ENCODE results near the gene RUNX1. TPM values are rescaled to one million over a fixed set of nuclear protein-coding genes. Genes with fewer than 3 reads are reported as not detected.
"Not testable (repeated sequence)": the region's sequence is repeated elsewhere in the genome, so short reads cannot be mapped to it uniquely, and the experiment has no call there.

The RUNX1 gene
- total RNA-seq, 1 donor from 2014 or later, result 4.4 TPM

DNA sequence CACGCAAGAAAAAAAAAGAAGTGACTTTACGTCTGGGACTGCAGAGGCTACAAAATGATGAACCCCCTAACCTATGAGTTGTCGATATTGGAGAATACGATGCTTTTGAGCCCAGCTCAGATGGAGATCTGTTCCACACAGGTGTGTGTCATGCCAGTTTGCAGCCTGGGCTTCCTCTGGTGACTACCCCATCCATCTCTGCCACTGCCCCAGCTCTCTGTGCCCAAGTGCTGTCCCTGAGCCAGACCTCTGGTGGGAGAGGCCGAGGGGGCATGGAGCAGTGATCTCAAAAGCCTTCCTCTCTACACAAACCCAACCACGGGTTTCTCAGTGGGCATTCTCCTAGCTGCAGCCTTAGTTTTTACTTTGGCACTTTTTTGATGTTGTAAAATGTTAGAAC, 239.3 kb downstream of the RUNX1 start:
- DNase-seq (ENCODE audit: low read depth, low spot score), result no peak

DNA sequence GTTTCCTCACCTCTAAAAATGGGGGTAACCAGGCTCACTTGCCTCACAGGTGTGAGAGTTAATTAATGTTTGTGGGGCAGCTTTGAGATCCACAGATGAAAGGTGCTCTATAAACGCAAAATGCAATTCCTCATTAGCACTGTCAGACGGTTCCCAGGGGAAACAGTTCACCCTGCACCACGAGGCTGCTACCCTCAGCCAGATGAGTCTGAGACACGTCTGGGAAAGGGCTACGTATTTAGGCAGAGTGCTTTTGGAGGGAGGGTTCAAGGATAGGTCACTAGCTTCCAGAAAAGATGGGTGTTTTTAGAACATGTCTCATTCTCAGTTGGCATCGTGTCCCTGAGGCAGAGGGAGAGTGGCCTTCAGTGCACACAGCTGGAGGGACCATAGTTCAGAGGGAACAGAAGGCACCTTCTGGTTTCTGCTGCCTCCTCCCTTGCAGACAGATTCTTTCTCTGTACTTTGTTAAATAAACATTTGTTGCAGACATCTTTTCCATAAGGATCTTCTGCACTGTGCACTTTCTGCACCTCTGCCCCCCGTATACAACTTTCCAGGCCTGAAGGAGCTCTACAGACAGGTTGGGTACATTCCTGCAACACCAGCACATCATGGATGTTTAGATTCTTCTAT, 240.4 kb downstream of the RUNX1 start:
- no peak for DNase-seq (ENCODE audit: low read depth, low spot score)

DNA sequence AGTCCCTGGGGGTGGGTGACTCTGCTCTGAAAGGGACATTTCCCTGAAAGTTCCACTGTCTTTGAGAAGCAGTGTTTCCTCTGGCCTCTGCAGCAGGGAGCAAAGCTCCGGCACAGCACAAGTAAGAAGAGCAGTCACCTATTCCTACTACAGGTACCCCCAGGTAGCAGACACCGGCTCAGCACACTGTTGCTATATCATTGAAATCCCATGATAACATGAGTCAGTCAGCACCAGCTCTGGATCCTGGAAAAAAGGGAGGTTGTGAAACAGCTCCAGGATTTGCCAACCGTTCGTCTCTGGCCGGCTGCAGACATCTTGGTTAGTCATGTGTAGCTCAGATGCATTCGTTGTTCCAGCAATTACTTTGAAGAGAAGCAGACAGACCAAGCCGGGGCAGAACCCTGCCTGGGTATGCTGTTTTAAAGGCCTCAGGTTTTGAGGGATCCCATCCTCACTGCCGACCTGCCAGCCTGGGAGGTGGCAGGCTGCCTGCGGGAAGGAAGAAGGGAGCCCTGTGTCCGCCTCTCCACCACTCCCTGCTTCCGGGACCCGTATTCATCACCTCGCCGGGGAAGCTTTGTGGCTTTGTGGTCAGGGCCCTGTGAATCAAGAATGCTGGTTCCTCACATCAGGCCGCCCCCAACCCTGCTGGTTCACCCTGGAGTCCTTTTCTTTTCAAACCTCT, 241.1 kb downstream of the RUNX1 start:
- peak; percentile 41 for DNase-seq (ENCODE audit: low read depth, low spot score)

DNA sequence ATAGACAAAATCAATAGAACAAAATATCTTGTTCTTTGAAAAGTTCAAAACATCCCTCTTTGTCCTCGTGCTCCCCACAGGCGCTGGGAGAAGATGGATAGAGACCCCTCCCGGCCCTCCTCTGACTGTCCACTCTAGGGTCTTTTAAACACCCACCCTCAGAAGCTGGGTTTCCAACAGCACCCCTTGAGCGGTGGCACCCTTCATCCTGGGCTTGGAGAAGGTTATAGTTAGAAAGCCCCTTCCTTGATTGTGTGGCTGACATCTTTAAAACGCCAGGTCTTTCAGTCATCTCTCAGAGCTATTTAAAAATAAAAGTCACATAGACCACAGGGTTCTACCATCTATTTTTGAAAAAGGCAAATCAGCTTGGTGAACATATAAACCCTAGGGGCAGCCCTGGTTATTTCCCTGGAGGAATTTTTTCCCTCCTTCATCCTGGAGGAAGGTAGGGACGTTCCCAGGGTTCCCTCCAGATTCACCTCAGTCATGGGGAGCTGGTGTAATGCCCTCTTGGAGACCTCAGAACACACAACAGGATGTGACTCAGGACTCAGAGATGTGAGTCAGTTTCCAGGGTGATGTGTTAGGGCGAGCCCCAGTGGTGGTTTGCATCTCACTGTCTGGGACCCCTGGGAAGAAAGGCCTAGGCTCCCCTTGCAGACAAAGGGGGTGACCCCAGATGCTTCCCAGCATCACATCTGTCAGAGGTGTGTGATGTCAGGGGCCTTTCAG, 241.8 kb downstream of the RUNX1 start:
- DNase-seq (ENCODE audit: low read depth, low spot score), result peak; percentile 93

DNA sequence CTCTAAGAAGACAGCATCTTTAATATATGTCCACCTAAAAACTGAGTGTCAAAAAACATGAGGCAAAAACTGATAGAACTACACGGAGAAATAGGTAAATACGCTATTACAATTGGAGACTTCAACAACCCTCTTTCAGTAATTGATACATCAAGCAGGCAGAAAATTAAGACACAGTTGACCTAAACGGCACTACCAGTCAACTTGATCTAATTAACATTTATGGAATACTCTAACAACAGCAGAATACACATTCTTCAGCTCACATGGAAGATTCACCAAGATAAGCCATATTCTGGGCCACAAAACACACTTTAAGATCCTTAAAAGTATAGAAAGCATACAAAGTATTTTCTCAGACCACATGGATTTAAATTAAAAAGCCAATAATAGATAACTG, 242.7 kb downstream of the RUNX1 start:
- DNase-seq (ENCODE audit: low read depth, low spot score), result no peak

DNA sequence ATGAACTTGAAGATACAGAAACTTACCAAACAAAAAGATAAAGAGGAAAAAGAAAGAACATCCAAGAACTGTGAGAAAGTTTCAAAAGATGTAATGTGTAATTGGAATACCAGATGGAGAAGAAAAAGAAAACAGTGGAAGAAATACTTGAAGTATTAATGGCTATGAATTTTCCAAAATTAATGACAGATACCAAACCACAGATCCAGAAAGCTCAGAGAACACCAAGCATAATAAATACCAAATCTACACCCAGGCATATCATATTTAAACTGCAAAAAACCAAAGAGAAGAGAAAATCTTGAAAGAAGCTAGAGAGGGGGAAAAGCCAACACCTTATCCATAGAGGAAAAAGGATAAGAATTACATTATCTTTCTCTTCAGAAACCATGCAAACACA, 243.9 kb downstream of the RUNX1 start:
- no peak for DNase-seq (ENCODE audit: low read depth, low spot score)

DNA sequence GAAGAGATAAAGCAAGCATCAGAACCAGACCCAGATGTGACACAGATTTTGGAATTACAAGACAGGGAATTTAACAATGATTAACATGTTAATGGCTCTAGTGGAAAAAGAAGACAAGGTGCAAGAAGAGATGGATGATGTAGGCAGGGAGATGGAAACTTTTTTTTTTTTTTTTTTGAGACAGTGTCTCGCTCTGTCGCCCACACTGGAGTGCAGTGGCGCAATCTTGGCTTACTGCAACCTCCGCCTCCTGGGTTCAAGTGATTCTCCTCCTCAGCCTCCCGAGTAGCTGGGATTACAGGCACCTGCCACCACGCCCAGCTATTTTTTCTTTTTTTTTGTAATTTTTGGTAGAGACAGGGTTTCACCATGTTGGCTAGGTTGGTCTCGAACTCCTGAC, 244.5 kb downstream of the RUNX1 start:
- DNase-seq (ENCODE audit: low read depth, low spot score), result not testable (repeated sequence)

DNA sequence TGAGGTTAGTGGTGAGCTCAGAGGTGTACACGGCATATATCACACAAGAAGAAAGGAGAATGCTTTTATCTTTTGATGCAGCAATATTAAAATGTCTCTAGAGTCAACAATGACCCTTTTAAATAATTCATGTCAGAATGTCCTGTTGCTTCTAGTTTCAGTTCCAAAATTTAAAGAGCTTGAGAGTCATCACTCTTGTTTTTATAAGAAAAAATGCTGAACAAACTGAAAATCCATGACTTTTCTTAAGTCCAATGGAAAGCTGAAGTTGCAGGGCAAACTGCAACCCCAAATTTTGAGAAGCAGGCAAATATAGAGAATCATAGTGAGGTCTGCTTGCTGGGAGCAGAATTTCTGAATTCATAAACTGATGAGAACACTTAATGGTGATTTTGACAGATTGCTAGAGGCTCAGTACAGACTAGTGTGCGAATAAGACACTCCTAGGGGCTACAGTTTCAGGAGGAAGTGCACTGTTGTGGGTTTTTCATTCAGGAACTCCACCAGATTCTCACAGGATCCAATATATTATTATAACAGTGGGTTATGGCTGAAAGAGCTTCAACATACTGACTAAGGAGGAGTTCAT, 245.2 kb downstream of the RUNX1 start:
- no peak for DNase-seq (ENCODE audit: low read depth, low spot score)

DNA sequence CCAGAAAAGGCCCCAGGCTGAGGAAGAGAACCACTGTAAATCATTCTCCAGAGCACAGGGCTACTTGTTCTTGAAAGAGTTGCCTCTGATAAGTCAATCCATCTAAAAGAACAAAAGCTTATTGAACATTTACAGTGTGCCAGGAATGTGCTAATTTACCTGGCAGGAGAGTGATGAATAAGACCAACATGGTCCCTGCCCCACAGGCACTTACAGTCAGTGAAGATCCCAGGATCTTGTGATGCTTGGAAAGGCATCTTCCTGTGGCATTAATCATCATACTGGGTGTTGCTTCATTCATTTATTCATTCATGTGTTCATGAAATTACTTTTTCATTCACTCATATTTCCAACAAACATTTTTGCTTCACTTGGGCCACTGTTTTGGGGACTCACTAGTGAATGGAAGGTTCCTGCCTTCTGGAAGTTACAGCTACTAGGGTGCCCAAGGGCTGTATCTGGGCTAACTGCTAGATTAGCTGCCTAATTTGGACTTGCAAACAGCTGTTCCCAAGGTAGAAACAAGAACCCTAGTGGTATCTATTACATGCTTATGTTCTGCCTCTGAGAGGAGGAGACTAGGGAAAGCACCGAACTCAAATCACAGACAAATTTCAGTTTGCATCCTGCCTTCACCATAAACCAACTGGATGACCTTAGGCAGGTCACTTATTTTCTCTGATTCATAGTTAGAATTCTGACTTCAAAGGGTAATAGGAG, 246.8 kb downstream of the RUNX1 start:
- DNase-seq (ENCODE audit: low read depth, low spot score), result no peak

DNA sequence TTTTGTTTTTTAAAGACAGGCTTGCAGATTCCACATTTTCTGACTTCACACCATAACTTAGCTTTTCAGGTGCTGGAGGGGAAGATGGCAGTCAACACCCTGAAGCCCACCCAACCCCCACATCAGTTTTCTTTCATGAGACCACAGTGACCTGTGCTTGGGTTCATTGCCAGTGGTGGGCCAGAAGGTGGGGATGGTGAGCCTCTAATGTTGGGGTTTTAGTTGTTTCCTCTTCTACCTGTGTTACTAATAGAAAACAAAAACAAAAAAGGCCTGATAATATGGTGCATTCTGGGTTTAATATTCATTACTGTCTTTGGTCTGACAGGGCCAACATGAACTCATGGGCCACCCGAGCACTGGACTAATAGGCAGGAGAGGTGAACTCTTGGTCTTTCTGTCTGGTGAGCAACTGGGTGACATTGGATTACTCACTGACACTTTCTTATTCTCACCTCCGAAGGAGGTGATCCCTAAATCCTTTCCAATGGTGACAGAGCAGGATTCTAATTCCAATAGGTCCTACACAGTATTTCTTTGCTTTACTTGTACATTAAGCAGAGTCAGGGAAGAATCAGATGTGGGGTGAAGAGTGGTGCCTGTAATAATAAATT, 247.5 kb downstream of the RUNX1 start:
- no peak for DNase-seq (ENCODE audit: low read depth, low spot score)

DNA sequence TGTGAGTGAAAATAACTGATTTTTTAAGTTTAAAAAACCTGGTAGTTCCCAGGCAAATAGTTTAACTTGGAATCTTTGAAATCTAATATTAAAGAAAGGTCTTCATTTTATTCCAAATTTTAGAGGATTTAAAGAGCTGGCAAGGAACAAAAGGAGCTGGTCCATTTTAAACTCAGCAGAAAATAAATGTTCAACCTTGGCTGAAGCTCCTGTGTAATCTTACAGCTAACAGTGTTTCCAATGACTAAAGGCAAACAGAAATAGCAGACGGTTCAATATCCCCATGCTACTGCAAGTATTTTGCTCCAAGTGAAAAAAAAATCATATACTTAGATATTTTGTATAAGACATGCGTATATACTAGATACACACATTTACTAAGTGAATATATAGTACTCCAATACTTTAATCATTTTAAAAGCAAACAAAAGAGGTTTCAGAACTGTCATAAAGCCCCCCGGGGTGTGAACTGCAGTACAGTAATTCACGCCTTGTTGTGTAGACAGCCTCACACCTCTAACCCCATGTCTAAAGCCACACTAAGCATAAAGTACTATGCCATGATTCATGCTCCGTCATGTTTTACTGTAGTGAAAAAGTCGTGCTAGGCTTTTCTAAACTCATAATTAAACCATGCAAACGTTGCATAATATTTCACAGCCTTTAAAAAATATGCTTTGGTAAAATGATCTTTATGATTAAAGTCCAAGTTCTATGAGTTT, 248.1 kb downstream of the RUNX1 start:
- no peak for DNase-seq (ENCODE audit: low read depth, low spot score)

DNA sequence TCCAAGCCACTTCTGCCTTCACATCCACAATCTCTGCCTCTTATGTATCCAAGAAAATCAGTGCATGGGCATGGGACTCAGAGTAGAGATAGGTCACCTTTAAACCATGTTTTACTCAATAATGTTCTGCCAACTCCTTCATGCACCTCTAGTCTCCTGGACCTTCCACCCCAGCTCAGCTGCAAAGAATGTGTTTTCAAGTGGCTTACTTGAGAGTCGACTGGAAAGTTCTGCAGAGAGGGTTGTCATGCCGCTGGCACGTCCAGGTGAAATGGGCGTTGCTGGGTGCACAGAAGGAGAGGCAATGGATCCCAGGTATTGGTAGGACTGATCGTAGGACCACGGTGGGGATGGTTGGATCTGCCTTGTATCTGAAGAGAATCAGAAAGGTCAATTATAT, 250.0 kb downstream of the RUNX1 start:
- no peak for DNase-seq (ENCODE audit: low read depth, low spot score)

DNA sequence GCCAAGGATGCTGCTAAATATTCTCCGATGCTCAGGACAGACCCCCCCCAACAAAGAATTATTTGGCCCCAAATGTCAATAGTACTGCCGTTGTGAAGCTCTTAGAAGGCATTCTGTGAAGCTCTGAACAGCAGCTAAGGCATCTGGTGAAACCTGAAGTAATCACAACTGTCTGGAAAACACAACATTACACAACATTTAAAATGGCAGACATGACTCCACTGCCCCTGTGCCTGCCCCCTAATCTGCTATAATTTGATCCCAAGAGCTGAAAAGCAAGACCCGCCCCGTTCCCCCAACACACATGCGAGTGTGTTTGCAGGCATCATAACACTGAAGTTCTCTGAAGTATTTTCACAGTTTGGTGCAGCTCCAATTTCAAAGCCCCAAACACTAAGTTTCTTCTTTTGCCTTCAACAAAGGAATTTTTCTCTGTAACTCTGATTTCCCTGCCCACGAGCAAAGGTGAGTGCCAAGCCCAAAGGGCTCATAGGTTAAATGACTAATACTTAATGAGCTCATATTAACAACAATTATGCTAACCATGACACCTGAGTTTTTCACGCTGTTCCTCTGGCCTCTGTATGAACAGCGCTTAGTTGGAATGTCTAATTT, 251.1 kb downstream of the RUNX1 start:
- DNase-seq (ENCODE audit: low read depth, low spot score), result no peak

DNA sequence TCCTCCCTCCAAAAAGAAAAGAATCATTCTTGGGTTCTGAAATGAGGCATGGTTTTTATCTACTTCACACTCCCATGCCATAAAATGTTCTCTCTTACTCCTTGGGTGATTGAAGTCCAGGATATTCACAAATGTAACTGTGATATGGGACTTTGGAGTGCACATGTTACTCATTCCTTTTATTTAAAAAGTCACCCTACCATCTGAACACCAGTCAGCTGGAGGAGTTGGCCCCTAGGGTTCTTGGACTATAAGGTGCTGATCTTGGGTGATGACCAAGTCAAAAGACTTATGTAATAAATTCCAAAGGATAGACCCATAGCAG, 251.9 kb downstream of the RUNX1 start:
- no peak for DNase-seq (ENCODE audit: low read depth, low spot score)

DNA sequence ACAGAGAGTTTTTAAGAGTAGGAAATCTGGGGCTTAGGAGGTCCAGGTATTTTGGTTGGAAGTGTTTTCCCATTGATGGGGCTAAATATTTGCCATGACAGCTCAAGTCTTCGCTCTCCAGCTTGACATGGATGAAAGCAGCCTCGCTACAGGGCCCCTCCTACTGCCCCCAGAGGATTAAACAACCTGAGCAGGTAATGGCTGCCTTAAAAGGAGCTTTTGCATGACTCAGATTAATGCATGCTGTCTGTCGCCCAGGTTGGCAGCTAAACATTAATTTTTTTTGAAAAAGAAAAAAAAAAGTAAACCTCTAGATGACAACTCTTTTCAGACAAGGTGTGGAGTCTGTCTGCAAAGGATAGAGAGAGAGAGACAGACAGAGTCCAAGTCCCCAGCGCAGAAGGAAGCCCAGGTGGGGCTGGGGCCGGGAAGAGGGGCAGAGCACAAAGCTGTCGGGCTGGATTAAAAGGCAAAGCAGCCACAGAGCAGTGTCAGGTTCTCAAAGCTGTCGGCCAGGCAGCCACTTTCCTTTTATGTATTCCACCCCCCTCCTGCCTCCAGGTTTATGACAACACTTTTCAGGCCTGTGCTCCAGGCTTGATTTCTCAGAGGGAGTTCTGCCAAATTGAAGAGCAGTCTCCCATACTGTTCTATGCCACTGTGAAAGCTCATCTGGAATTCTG, 252.4 kb downstream of the RUNX1 start:
- no peak for DNase-seq (ENCODE audit: low read depth, low spot score)

DNA sequence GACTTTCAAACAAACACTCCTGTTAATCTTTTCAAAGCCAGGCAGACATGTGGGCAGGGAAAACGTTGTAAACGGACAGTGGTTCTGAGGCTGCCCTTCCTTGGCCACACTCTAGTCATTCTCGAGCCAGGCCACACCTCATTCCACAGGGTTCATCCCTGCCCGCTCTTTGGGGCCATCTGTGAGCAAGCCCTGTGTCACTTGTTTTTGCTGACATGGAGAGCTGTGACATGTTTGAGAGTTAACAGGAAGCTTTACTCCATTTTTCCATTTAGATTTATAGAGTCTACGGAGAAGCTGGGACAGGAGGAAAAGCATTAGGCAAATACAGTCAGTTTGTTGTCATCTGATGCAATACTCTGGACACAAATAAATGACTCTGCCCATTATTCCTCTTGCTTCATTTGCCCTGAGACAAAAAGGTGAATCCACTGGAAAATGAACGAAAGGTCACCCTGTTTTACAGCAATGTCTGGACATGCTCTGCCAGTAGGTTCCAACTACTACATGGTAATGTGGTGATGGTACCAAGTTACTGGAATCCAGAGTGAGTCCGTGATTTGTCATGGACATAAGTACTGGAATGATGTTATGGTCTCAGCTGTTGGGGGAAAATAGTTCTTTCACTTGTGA, 253.4 kb downstream of the RUNX1 start:
- no peak for DNase-seq (ENCODE audit: low read depth, low spot score)

DNA sequence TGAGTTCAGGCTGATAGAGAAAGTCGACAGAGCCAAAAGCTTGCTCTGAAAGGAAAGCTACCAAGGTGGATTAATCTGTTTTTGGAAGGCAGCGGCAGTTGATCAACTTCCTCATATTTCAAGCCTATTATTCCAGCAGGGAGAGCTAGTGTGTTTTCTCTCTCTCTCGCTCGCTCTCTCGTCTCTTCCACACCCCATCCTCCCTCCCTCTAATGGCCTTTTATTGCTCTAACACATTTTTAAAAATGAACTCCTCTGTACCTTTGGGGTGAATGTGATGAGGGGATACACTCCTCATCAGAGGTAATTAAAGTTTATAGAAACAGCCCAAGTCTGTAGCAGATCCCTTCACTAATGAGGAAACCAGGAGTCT, 253.9 kb downstream of the RUNX1 start:
- no peak for DNase-seq (ENCODE audit: low read depth, low spot score)

DNA sequence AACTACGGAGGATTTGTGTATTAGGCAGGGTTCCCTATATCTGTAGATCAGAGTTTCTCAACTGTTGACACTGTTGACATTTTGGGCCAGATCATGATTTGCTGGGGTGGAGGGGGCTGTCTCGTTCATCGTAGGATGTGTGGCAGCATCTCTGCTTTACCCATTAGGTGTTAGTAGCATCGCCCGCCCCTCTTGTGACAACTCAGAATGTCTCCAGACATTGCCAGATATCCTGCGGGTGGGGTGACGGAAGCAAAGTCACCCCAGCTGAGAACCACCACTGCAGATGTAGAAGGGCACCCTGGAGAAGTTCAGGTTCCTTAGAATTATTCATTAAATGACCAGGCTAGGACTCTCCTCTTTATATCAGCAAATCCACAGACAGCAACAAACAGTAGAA, 254.4 kb downstream of the RUNX1 start:
- no peak for DNase-seq (ENCODE audit: low read depth, low spot score)

DNA sequence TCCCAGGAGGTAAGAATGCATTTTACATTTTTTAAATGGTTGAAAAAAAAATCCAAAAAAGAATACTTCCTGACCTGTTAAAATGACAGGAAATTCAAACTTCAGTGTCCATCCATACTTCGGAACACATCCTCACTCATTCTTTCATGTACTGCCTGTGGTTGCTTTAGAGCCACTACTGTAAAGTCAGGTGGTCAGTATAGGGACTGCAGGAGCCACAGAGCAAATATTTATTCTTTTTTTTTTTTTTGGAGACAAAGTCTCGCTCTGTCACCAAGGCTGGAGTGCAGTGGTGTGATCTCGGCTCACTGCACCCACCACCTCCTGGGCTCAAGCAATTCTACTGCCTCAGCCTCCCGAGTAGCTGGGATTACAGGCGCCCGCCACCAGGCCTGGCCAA, 255.6 kb downstream of the RUNX1 start:
- no peak for DNase-seq (ENCODE audit: low read depth, low spot score)
